PC-3 (cell line): Measurements from ENCODE around the gene TBC1D25. TPM values are rescaled to one million over a fixed set of nuclear protein-coding genes. Genes with fewer than 3 reads are reported as not detected.

Source experiments
- ATAC-seq: fragments of 200-7000 bp; cut with Tn5 transposase; 2 replicates; pipeline ENCODE4 v1.9.1; 2020; ENCODE audit warnings: mild to moderate bottlenecking, moderate library complexity
- BruUV-seq: library from RNA; stranded (reverse); fragments of 400-500 nt; replicated peaks from 2 replicates; lab custom pipeline; 2021; lab: Mats Ljungman, UMichigan
- CTCF ChIA-PET: fragments of 300-600 bp; sonication (Branson Sonifier 250); formaldehyde crosslinking; loops from one replicate; lab custom pipeline; 2022; ENCODE audit warnings: antibody characterized with exemption; lab: Charles Lee
- POLR2A ChIA-PET: fragments of 300-600 bp; sonication (Branson Sonifier 250); formaldehyde crosslinking; loops from one replicate; lab custom pipeline; 2022; ENCODE audit warnings: antibody characterized with exemption; ENCODE audit not compliant: unreplicated experiment; lab: Charles Lee
- DNase-seq: peaks from one replicate; pipeline ENCODE4 v3.0.0-alpha.2; 2015
- H2AFZ ChIP-seq: fragments of 300-600 bp; sonication (generic); 2 replicates; pipeline ENCODE4 v1.6.0; 2016; ENCODE audit warnings: antibody characterized with exemption, low read length
- H3F3A ChIP-seq: fragments of 300-600 bp; sonication (generic); one replicate; pipeline ENCODE4 v1.6.0; 2017; ENCODE audit warnings: antibody characterized with exemption, low read length, control low read depth, mild to moderate bottlenecking; ENCODE audit not compliant: unreplicated experiment
- H3K27ac ChIP-seq: fragments of 300-600 bp; sonication (generic); 2 replicates; pipeline ENCODE4 v1.5.1; 2016; ENCODE audit warnings: mild to moderate bottlenecking, low read length
- H3K27me3 ChIP-seq: fragments of 300-600 bp; sonication (generic); 2 replicates; pipeline ENCODE4 v1.6.1; 2016; ENCODE audit warnings: low read length, mixed read lengths
- H3K36me3 ChIP-seq: fragments of 300-600 bp; sonication (generic); 2 replicates; pipeline ENCODE4 v1.6.1; 2016; ENCODE audit warnings: low read depth, mixed run types, low read length, mixed read lengths
- H3K4me1 ChIP-seq: fragments of 300-600 bp; sonication (generic); 2 replicates; pipeline ENCODE4 v1.5.1; 2016; ENCODE audit warnings: low read length; ENCODE audit not compliant: insufficient read depth
- H3K4me2 ChIP-seq: fragments of 300-600 bp; sonication (generic); 2 replicates; pipeline ENCODE4 v1.6.0; 2016; ENCODE audit warnings: low read length
- H3K4me3 ChIP-seq: fragments of 300-600 bp; sonication (generic); 2 replicates; pipeline ENCODE4 v1.5.1; 2016; ENCODE audit warnings: mild to moderate bottlenecking, low read length, mixed read lengths
- H3K79me2 ChIP-seq: fragments of 300-600 bp; sonication (generic); 2 replicates; pipeline ENCODE4 v1.6.1; 2017; ENCODE audit warnings: low read length, mixed read lengths
- H3K9ac ChIP-seq: fragments of 300-600 bp; sonication (generic); 2 replicates; pipeline ENCODE4 v1.6.0; 2016; ENCODE audit warnings: mild to moderate bottlenecking, low read length
- H3K9me2 ChIP-seq: fragments of 300-600 bp; sonication (generic); replicated peaks from 2 replicates; pipeline ENCODE4 v1.6.1; 2016; ENCODE audit warnings: mixed run types, low read length, mixed read lengths
- H3K9me3 ChIP-seq: fragments of 300-600 bp; sonication (generic); 2 replicates; pipeline ENCODE4 v1.6.1; 2016; ENCODE audit warnings: low read length, mixed read lengths
- H4K20me1 ChIP-seq: fragments of 300-600 bp; sonication (generic); 2 replicates; pipeline ENCODE4 v1.6.1; 2016; ENCODE audit warnings: low read length, mixed read lengths
- EZH2 ChIP-seq: fragments of 300-600 bp; sonication (generic); IDR thresholded peaks from one replicate; pipeline ENCODE4 v1.6.1; 2017; ENCODE audit warnings: antibody characterized with exemption, mild to moderate bottlenecking, low read length; ENCODE audit not compliant: unreplicated experiment
- EZH2phosphoT487 ChIP-seq: fragments of 300-600 bp; sonication (generic); IDR thresholded peaks from 2 replicates; pipeline ENCODE4 v1.6.1; 2018; ENCODE audit warnings: mild to moderate bottlenecking, antibody characterized with exemption, low read length, borderline replicate concordance
- intact Hi-C: fragments of 100-400 bp; cut with micrococcal nuclease; formaldehyde crosslinking; loops from 2 replicates; pipeline ENCODE4 v1.9.0; 2023
- total RNA-seq: library from RNA; depleted of rRNA; stranded (reverse); fragments of >200 nt; gene quantifications from 2 replicates; pipeline ENCODE4 v1.2.3, GENCODE V29; 2014
- TF ChIP-seq, protein P1 (sequence below): fragments of 300-600 bp; sonication (generic); conservative IDR thresholded peaks from 2 replicates; pipeline ENCODE4 v1.5.1; 2017; ENCODE audit warnings: antibody characterized with exemption, low read depth, mild to moderate bottlenecking, low read length

Gene TBC1D25
- total RNA-seq, 1 experiment from 2014 or later: 11.3 TPM

DNA sequence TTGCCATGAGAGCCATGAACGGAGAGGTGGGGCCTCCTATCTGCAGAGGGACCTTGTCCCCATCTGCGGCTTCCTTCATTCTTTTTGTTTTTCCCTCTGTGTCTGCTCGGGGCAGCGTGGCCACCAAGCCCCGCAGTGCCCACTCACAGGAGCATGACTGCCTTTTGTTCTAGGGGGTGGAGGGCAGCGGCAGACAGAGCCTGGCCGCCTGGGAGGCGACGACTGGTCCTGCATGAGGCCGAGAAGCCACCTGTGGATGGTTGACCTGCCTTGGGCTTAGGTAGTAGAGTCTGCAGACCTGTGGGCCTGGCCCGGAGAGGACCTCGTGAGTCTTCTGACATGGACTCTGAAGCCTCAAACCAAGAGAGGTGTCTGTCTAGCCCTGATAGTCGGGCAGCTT is 36.1 kb downstream of the TBC1D25 start:
- Histone ChIP-seq H3K9ac (peak overlapping the region; percentile 100), H3K27me3 (no peaks in the 10 kb centered on the region), H3K9me3 (no peaks in the 10 kb centered on the region), H3K79me2 (peaks cover 31% of the 10 kb centered on the region), H3K4me1 (peaks cover 25% of the 10 kb centered on the region), H3F3A (peaks cover 5% of the 10 kb centered on the region), H3K4me2 (peak overlapping the region; percentile 100), H2AFZ (no peak overlapping the region), H3K27ac (peak overlapping the region; percentile 98), H3K4me3 (peak overlapping the region; percentile 99), H3K36me3 (peaks cover 41% of the 10 kb centered on the region), H3K9me2 (no peaks in the 10 kb centered on the region), H4K20me1 (peaks cover 36% of the 10 kb centered on the region)
- DNase-seq (no peak), ATAC-seq (no peak)
- intact Hi-C loops: no loop called here
- no TSS peak for BruUV-seq
- POLR2A ChIA-PET: no interaction called here
- CTCF ChIA-PET: no interaction called here
- TF ChIP-seq EZH2: no peak
- TF ChIP-seq, protein P1, sequence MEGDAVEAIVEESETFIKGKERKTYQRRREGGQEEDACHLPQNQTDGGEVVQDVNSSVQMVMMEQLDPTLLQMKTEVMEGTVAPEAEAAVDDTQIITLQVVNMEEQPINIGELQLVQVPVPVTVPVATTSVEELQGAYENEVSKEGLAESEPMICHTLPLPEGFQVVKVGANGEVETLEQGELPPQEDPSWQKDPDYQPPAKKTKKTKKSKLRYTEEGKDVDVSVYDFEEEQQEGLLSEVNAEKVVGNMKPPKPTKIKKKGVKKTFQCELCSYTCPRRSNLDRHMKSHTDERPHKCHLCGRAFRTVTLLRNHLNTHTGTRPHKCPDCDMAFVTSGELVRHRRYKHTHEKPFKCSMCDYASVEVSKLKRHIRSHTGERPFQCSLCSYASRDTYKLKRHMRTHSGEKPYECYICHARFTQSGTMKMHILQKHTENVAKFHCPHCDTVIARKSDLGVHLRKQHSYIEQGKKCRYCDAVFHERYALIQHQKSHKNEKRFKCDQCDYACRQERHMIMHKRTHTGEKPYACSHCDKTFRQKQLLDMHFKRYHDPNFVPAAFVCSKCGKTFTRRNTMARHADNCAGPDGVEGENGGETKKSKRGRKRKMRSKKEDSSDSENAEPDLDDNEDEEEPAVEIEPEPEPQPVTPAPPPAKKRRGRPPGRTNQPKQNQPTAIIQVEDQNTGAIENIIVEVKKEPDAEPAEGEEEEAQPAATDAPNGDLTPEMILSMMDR: no peak
- no peak for TF ChIP-seq EZH2phosphoT487

DNA sequence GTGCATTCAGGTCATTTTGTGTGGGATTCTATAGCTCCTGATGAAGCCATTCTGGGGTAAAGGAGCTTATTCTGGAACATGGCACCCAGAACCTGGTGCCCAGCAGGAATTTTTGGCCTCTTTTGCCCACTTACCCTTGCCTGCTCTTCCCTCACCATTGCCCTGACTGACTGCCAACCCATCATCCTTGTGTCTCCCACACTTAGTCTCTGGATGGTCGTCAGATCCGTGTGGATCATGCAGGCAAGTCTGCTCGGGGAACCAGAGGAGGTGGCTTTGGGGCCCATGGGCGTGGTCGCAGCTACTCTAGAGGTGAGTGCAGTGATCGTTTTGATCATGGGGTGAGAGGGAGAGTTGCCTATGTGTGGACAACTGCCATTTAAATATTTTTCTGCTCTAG is 36.6 kb downstream of the TBC1D25 start:
- peaks cover 5% of the 10 kb centered on the region for H3F3A ChIP-seq
- H4K20me1 ChIP-seq: peaks cover 36% of the 10 kb centered on the region
- DNase-seq (no peak), ATAC-seq (no peak)
- H3K36me3 ChIP-seq: peaks cover 41% of the 10 kb centered on the region
- H3K79me2 ChIP-seq: peaks cover 31% of the 10 kb centered on the region
- no peak overlapping the region for H2AFZ ChIP-seq
- peaks cover 25% of the 10 kb centered on the region for H3K4me1 ChIP-seq
- peak overlapping the region; percentile 98; the same call in 1 of the 2 replicates for H3K27ac ChIP-seq
- BruUV-seq: no TSS peak
- H3K9ac ChIP-seq: peak overlapping the region; percentile 100
- no peaks in the 10 kb centered on the region for H3K9me2 ChIP-seq
- peak overlapping the region; percentile 99 for H3K4me3 ChIP-seq
- CTCF ChIA-PET: no interaction called here
- H3K4me2 ChIP-seq: peak overlapping the region; percentile 100
- no peaks in the 10 kb centered on the region for H3K27me3 ChIP-seq
- no peak for TF ChIP-seq EZH2
- TF ChIP-seq, protein P1: no peak
- TF ChIP-seq EZH2phosphoT487: no peak
- POLR2A ChIA-PET: no interaction called here
- intact Hi-C loops: no loop called here
- H3K9me3 ChIP-seq: no peaks in the 10 kb centered on the region

DNA sequence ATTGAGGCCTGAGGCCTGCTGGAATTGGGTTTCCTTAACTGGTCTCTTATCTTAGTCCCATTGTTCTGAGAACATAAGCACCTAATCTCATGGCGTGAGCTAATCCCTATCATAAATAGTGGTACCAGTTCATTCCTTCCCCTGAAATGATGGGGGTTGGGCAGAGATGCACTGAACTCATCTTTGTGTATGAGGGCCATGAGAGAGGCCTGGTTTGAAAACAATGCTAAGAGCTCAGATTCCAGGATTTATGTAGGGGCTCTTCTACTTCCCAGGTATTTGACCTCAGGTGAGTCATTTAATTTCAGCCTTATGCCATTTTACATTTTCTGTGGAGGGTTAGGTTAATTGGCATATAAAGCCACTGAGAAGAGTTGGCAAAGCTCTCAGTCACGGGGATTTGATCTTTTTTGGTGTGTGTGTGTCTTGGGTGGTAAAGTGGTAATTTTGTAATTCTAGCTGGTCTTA is 39.2 kb downstream of the TBC1D25 start:
- DNase-seq (no peak), ATAC-seq (no peak)
- H3K36me3 ChIP-seq: peaks cover 41% of the 10 kb centered on the region
- no peak overlapping the region for H3K4me2 ChIP-seq
- no peaks in the 10 kb centered on the region for H3K9me2 ChIP-seq
- H3K9ac ChIP-seq: no peak overlapping the region
- no peak for TF ChIP-seq EZH2
- TF ChIP-seq EZH2phosphoT487: no peak
- TF ChIP-seq, protein P1: no peak
- no peaks in the 10 kb centered on the region for H3K9me3 ChIP-seq
- ChIA-PET CTCF (no interaction called here), POLR2A (no interaction called here)
- no TSS peak for BruUV-seq
- intact Hi-C loops: no loop called here
- H4K20me1 ChIP-seq: peaks cover 36% of the 10 kb centered on the region
- H3K27ac ChIP-seq: no peak overlapping the region
- peaks cover 5% of the 10 kb centered on the region for H3F3A ChIP-seq
- H3K27me3 ChIP-seq: no peaks in the 10 kb centered on the region
- no peak overlapping the region for H3K4me3 ChIP-seq
- H3K79me2 ChIP-seq: peaks cover 31% of the 10 kb centered on the region
- H2AFZ ChIP-seq: no peak overlapping the region
- H3K4me1 ChIP-seq: peaks cover 24% of the 10 kb centered on the region
